ENCODE results near the gene NRCAM.

DNA sequence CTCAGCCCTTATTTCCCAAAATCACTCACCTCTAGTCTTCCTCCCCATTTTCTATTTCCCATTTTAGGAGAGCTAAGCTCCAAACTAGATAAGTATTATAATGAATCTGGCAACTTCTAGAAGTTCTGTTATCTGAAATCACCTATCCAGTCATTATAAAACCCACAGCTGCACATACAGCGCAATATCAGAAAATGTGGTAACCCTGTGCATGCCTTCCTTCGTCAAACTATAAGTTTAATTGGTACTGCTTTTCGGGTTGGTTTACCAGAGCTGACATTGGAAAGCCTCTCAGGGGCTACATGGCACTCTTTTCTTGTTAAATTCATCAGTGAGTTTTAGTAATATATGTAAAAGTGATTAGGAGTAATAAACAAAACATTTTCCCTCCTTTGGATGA, 327.7 kb downstream of the NRCAM start:
- TF ChIP-seq, protein P1, sequence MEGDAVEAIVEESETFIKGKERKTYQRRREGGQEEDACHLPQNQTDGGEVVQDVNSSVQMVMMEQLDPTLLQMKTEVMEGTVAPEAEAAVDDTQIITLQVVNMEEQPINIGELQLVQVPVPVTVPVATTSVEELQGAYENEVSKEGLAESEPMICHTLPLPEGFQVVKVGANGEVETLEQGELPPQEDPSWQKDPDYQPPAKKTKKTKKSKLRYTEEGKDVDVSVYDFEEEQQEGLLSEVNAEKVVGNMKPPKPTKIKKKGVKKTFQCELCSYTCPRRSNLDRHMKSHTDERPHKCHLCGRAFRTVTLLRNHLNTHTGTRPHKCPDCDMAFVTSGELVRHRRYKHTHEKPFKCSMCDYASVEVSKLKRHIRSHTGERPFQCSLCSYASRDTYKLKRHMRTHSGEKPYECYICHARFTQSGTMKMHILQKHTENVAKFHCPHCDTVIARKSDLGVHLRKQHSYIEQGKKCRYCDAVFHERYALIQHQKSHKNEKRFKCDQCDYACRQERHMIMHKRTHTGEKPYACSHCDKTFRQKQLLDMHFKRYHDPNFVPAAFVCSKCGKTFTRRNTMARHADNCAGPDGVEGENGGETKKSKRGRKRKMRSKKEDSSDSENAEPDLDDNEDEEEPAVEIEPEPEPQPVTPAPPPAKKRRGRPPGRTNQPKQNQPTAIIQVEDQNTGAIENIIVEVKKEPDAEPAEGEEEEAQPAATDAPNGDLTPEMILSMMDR (IDR thresholded peaks at IDR 0.05) = no peak
- no peak for TF ChIP-seq POLR2A (IDR thresholded peaks at IDR 0.05)
